NCI-H2081 treated with DMSO at 0.1 percent for 48 hours (cell line): ENCODE results near the gene EXOSC10.
"Not testable (repeated sequence)": the region's sequence is repeated elsewhere in the genome, so short reads cannot be mapped to it uniquely, and the experiment has no call there.

ENCODE experiments used
- DNase-seq: peaks from one replicate; lab custom pipeline; 2025; lab: John Stamatoyannopoulos, UW

The EXOSC10 gene

DNA sequence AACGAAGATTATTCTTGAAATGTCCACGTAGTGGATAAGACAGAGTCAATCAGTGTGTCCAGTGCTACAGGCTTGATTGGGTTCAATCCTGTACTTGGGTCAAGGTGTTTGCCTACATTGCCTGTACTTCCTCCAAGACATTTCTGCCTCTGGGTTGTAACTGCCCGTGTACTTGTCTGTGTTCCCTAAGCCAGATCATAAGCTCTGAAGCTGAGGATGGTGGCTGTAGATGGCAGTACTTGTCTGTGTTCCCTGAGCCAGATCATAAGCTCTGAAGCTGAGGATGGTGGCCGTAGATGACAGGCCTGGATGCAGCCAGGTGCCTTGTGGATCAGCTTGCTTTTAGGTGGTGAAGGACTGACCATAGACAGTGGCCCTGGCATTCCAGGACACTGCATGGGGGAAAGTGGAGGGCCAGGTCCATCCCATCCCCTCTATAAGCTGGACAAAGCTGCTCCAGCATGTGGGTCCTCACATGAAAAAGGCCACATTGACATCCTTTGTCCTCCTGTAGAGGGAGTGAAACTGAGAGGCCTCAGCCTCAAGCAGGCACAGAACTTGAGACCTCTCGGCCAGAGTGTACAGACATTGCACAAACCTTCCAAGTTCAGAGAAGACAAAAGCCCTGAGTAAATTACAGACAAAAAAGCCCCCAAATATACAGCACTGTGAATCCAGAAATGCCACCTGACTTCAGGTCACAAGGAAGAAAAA lies 37.9 kb downstream of the EXOSC10 start:
- no peak for DNase-seq

DNA sequence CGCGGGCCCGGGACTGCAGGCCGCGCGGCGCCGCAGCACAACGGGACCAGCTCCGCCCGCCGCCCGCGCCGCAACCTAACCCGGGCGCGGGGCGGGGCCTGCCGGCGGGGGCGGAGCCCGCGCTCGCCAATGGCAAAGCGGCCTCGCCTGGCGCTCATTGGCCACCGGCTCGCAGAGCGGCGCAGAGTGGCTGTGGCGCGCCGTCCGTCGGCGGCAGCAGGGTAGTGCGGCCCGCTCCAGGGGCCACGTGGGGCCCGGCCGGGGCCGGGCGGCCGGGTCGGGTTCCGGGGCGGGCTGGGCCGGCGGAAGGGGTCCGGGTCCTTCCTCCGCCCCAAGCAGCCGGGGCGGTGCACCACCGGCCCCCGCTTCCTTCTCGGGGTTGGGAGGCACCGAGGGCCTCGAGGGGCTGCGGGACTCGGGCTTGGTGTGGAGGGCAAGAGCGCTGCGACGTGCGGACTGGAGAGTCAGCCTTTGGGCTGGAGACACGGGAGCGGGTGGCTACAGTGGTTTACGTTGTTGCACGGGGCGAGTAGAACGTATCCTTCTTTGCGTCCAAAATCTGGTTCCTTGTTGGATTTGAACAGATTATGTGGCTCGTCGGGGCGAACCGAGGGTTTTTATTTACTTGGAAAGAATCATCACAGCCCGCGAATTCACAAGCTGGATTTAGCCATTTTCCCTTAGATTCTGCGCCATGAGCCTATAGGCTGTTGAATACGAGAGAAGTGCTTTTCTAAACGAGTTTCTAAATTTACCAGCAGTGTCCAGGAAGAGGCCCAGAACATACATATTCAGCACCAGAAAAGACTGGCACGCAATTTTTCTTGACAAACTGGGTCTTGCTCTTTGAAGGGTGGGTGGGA lies 39.5 kb downstream of the EXOSC10 start, which contains the start of gene SRM:
Gene SRM (minus strand): TSS at position 51 of the 863 bp plus-strand sequence. CDS start 75 bp downstream, outside the sequence.
- peak; percentile 38 for DNase-seq

DNA sequence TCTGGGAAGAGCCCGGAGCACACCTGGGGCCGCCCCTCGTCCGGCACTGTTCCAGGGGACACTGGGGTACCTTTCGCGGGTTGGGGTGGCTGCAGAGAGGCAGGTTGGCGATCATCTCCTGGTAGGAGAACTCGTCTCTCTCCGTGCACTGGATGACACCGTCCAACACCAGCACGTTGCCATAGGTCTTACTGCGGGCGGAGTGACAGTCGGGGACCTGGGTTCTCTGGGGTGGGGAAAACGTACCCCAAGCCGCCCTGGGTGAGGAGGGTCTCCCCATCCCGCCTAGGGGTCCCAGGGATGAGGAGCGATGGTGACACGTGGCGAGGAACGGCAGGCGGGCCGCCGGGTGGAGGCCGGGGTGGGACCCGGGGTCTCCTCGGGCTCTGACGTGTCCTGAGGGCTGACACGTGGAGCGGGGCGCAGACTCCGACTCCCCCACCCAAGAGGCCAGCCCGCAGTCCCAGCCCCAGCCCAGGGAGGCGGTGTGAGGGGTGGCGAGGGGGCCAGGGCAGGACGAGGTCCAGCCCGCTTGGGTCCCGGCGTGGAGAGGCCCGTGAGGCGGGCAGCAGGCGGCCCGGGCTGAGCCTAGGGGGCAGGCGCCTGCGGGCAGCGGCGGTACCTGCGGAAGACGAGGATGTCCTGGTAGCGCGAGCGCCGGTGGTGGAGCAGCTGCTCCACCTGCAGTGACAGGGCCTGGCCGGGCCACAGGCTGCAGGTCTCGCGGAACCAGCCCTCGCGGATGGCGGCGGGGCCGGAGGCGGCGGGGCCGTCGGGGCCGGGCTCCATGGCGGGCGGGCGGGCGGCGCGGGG lies 40.3 kb downstream of the EXOSC10 start:
- no peak for DNase-seq

DNA sequence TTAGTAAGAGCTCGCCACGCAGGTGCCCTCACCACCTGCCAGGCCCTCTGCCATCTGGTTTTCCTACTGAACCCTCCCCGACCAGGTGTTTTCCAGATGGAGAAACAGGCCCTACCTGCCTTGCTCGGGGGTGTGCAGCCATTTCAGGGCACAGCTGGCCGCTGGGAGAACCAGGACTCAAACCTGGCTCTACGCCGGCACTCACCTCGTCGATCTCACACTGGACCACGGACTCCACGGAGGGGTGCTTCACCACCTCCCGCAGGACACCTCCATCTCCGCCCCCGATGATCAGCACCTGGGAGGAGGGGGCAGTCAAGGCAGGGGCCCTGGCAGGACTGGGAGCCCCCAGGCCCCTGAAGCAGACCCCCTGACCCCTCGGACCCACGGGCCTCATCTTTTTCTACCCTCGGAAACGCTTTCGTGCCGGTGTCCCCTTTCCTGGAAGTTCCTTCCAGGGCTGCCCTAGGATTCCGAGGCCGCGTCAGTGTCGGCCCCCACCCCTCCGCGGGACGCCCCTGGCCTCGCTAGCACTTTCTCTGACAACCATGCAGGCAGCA lies 41.0 kb downstream of the EXOSC10 start:
- DNase-seq: no peak

DNA sequence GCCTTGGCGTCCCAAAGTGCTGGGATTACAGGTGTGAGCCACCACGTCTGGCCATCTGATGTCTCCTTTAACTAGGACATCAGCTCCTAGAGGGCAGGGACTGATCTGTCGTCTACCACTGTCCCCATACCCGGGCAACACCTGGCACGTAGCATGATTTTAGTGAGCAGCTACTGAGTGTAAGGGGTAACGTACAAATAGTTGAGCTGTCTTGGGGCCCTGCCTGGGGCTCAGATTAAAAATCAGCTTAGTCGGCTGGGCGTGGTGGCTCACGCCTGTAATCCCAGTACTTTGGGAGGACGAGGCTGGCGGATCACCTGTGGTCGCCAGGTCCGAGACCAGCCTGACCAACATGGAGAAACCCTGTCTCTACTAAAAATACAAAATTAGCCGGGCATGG lies 41.6 kb downstream of the EXOSC10 start:
- DNase-seq: no peak

DNA sequence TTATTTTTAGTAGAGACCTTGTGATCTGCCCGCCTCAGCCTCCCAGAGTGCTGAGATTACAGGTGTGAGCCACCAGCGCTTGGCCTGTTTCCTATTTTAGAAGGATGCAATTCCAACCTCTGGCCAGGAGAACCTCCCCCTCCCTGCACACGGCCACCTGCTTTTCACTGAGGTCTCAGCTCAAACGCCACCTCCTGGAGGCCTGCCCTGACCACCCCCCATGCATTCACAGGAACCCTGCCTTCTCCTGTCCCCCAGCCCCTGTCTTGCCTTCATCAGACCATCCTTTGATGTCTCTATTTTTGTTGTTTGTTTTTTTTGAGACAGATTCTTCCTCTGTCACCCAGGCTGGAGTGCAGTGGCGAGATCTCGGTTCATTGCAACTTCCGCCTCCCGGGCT lies 42.2 kb downstream of the EXOSC10 start:
- no peak for DNase-seq

DNA sequence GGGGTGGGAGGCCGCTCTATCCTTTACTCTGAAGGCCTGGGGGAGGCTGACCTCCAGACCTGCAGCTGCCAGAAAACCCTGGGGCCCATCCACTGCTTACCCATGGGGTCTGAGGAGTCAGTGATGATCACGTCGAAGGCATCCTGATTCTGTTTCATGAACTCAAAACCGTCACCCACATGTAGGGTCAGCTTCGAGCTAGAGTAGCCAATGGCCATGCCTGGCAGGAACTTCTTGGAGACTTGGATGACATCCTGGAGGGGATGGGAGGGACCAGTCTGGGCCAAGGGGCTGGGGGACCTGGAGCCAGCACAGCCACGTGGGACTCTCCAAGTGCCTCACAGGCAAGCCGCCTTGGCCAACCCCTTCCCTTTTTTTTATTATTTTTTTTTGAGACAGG lies 43.2 kb downstream of the EXOSC10 start:
- DNase-seq: no peak

DNA sequence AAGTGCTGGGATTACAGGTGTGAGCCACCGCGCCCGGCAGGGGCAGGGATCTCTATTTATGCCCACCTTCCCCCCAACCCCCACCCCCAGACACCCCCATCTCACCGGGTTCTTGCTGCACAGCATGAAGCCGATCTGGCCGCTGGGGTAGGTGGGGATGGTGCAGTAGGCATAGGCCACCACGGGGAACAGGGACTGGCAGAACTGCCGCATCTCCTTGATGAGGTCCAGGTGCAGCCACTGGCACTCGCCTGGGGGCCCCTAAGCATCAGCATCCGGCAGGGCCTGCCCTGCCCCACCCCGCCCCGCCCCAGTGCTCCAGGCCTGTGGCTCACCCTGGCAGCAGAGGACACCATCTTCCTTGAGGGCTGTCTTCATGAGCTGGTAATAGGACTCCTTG lies 44.0 kb downstream of the EXOSC10 start:
- no peak for DNase-seq

DNA sequence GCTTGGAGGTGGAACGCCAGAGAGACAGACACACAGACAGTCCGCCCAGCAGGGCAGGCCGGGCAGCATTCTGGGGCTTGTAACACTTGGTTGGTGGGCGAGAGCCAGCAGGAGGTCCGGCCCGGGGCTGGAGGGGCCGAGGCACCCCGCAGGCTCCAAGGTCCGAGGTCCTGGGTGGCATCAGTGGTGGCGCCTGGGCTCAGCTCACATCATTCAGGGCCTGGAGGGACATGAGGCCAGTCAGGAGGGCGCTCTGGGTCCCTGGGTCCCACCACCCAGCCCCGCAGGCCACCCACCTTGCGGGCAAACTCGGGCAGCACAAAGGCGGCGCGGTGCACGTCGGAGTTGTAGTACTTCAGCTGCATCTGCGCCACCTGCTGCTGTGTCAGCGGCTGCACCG lies 45.0 kb downstream of the EXOSC10 start:
- no peak for DNase-seq

DNA sequence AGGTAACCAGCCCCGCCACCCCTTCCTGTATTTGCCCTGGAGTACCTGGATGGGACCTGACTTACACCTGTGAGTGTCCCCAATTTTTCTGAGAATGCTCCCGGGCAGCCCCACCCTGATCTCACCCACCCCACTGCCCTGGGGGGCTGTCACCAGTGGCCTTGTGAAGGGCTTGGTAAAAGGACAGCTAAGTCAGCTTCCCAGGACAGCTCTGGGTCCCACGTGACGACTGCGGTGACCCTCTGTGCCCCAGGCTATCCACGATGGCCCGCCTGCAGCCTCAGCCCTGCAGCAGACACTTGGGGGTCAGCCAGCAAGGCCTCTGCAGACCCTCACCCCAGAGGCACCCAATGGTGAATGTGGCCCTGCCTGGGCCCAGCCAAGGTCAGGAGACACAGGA lies 45.5 kb downstream of the EXOSC10 start:
- DNase-seq: no peak

DNA sequence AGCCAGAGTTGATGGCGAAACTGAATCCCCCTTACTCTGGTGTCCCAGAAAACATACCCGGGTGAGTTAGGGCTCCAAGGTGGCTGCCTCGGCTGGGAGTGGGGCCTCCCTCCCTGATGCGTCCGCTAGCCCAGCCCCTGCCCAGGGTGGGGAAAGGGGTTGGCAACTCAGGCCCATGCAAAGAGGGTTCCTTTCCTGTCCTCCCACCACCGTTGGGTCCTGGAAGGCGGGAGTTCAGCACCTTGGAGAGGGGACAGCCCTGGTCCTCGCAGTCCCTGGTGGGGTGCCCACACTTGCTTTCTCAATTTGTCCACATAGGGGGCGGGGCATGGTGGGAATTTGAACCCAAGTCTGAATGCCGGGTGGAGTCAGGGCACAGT lies 45.9 kb downstream of the EXOSC10 start:
- DNase-seq: no peak

DNA sequence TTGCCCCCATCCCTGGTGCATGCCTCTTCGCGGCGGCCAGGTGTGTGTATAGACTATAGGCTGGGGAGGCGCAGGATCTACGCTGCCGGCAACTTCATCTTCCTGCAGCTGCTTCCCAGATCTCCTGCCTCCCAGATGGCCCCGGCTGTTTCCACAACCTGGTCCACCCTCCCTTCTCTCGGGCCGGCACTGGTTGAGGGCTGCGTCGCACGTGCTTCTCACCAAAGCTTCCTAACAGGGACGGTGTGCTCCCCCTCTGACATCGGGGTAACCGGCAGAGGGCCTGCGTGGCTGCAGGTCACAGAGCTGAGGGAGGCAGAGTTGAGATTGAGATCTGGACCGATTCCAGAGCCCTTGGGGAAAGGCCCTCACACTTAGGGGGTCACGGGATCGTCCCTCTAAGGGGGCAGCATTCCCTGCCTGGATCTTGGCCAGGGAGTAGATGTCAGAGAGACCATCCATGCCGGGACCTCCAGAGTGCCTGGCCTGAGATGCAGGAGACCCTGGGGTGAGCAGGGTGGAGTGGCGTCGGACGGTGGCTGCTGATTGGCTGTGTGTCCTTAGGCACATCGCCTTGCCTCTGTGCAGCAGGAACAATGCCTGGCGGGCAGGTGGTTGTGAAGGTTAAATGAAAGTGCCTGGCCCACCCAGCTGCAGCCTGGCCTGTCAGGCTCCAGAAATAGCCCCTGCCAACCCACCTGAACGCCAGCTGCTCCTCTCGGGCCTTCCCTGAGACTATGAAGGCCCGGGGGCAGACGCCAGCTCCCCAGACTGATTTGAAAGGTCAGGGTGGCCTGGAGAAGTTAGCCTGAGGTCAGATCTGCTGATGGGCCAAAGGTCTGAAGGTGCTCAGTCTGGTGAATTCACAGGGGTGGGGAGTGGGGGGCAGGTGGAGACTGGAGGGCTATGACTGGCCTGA lies 46.6 kb downstream of the EXOSC10 start:
- no peak for DNase-seq

DNA sequence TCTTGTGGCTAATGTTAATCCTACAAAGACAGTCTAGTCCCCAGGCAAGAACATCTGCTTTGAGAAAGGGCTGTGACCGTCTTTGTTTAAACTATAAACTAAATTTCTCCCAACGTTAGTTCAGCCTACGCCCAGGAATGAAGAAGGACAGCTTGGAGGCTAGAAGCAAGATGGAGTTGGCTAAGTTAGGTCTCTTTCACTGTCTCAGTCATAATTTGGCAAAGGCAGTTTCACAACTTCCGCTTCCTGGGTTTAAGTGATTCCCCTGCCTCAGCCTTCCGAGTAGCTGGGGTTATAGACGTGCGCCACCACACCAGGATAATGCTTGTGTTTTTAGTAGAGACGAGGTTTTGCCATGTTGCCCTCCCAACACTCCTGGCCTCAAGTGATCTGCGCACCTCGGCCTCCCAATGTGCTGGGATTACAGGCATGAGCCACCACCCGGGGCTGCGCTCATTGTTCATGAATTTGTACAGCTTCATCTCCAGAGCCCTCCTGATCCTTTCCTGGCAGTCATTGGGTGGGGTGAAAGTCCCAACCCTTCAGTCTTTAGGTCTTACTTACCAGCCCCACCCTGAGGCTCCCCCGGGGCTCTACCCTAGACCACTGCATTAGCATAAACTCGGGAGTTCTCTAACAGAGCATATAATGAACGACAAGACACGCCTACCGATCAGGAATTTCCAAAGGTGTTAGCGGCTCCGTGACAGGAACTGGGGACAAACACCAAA lies 47.7 kb downstream of the EXOSC10 start:
- no peak for DNase-seq

DNA sequence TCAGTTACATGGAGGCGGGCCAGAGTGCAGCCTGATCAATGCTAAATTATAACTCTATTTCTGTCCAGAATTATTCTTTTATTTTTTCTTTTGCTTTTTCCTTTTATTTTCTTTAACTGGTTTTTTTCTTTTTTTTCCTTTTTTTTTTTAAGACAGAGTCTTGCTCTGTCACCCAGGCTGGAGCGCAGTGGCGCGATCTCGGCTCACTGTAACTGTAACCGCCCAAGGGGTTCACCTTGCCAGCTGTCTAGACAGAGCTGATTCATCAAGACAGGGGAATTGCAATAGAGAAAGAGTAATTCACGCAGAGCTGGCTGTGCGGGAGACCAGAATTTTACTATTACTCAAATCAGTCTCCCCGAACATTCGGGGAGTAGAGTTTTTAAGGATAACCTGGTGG lies 48.5 kb downstream of the EXOSC10 start:
- DNase-seq: not testable (repeated sequence)

DNA sequence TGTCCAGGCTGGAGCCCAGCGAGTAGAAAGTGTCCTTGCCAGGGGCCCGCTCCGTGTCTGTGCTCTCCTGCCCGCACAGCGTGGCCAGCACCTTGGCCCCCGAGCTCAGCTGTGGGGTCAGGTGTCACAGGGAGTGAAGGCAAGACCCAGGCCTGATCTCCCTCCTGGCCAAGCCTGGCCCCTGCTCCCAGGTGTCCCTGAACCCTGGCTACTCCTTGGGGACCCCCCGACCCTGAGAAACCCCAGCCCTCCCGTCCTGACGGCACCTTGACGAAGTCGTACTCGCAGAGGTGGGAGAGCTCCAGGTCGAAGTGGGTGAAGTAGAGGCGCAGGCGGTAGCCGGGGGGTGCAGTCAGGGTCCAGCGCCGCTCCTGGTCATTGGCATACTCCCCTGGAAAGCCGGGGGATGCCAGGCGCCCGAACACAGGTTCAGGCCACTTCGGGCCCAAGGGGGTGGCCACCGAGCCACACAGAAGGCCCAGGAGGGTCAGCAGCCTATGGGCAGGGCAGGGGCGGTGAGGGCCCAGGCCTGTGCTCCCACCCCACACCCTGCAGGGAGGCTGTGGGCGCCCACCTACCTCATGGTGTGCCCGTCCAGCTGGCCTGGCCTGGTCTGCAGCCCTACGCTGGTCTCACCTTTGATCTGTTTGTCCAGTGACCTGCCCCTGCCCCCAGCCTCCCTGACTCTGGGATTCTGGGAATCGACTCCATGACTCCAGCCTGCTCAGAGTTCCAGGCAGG lies 52.9 kb downstream of the EXOSC10 start, which contains the start of gene MASP2:
Gene MASP2 (minus strand): TSS at position 615 of the 741 bp plus-strand sequence. CDS start 32 bp downstream, at position 583.
- DNase-seq: no peak

DNA sequence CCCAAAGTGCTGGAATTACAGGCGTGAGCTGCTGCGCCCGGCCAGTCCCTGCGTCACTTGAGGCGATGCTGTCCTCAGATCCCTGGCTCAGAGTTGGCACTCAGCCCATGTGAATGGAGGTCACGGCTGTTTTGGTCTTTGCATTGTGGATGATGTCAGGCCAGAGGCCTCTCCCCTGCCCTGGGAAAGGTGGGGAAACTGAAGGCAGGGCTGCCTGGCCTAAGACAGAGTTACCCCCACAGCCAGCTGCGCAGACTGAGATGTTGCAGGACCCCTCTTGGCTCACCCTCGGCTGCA lies 53.5 kb downstream of the EXOSC10 start:
- no peak for DNase-seq

DNA sequence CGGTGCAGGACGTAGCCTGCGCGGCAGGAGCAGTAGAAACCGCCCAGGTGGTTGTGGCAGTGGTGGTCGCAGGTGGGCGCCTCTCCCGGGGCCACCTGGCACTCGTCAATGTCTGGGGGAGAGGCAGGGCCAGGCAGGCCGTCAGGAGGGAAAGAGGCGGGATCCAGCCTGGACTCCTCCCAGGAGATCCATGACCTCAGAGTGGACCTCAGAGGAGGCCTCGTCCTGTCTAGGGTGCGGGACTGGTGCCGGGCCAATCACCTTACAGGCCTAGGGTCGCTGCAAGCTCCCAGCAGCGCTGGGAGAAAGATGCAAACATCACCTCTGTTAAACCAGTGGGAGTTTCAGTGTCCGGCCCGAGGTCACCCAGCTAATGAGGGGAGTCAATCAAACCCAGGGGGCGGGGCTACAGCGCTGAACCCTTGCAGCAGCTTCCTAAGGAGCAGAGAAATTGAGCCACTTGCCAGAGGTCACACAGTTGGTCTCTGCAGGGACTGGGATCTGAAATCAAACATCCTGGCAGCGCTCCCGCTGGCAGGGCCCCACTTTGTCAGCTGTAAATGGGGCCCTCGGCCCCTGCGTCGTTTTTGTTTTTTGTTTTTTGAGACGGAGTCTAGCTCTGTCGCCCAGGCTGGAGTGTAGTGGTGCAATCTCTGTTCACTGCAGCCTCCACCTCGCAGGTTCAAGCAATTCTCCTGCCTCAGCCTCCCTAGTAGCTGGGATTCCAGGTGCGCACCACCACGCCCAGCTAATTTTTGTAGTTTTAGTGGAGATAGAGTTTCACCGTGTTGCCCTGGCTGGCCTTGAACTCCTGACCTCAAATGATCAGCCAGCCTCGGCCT lies 54.0 kb downstream of the EXOSC10 start:
- no peak for DNase-seq

DNA sequence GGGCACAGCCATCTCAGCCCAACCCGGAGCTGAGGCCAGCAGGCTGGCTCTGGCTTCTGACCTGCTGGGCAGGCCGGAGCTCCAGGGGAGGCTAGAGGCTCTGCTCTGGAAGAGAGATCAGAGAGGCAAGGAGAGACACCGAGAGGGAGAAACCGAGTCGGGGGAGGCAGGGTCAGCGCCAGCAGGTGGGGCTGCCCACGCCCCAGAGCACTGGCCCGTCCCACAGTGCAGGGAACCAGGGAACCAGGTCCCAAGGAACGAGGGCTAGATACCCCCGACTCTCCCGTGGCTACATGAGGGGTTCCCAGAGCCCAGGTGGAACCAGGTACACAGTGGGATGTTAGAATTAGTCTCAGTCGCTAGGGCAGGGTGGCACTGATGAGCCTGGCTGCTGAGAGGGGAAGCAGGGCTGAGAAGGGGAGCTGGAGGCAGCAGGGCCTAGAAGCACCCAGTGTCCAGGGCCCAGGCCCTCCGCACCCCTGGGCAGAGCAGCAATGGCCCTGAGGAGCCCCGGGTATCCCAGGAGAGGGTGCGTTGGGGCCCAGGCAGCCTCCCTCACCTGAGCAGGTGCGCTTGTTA lies 54.7 kb downstream of the EXOSC10 start:
- no peak for DNase-seq
